ENCODE measurements around the gene HIBADH.

The HIBADH gene

DNA sequence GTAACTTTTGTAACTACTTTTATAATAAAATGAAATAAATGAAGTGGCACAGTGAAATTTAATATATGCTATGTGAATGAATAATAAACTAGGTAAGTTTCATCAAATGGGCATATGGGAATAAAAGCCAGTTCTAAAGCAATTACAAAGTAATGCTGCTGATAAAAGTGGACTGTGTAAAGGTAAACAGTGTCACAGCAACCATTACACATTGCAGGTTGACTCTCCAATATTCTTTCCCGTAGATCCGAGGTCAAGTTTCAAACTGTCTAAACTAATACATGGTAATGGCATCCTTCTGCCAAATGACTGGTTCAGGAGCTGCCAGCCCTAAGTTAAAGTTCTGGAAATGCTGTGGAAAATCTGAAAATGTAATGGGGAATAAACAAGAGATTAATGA lies 6.0 kb downstream of the HIBADH start:
- CTCF ChIA-PET = no interaction called here

DNA sequence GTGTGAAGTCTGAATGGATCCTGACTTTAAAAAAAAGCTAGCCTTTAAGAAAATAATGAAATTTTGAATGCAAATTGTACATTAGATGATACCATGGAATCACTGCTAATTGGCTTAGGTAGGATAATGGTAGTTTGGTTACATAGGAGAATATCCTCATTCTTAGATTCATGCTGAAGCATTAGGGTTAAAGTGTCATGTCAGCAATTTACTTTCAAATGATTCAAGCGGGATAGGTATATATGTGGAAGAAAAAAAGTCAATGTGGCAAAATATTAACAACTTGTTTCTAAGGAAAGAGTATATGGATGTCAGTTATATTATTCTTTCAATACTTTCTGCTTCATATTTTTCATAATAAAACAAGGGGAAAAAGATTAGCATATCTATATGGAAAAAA lies 7.5 kb downstream of the HIBADH start:
- no peak for DNase-seq (ENCODE audit: extremely low spot score)
- TF ChIP-seq, protein P1, sequence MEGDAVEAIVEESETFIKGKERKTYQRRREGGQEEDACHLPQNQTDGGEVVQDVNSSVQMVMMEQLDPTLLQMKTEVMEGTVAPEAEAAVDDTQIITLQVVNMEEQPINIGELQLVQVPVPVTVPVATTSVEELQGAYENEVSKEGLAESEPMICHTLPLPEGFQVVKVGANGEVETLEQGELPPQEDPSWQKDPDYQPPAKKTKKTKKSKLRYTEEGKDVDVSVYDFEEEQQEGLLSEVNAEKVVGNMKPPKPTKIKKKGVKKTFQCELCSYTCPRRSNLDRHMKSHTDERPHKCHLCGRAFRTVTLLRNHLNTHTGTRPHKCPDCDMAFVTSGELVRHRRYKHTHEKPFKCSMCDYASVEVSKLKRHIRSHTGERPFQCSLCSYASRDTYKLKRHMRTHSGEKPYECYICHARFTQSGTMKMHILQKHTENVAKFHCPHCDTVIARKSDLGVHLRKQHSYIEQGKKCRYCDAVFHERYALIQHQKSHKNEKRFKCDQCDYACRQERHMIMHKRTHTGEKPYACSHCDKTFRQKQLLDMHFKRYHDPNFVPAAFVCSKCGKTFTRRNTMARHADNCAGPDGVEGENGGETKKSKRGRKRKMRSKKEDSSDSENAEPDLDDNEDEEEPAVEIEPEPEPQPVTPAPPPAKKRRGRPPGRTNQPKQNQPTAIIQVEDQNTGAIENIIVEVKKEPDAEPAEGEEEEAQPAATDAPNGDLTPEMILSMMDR (IDR thresholded peaks at IDR 0.05; ENCODE audit: control extremely low read depth, extremely low read depth, low read depth, missing control alignments) = no peak
- CTCF ChIA-PET = no interaction called here
- POLR2A ChIA-PET = no interaction called here

More for the DNA sequence above, 6.0 kb downstream of the HIBADH start:
- TF ChIP-seq, protein P1 (IDR thresholded peaks at IDR 0.05; ENCODE audit: control extremely low read depth, extremely low read depth, low read depth, missing control alignments) = no peak
- no peak for DNase-seq (ENCODE audit: extremely low spot score)
- POLR2A ChIA-PET = no interaction called here

DNA sequence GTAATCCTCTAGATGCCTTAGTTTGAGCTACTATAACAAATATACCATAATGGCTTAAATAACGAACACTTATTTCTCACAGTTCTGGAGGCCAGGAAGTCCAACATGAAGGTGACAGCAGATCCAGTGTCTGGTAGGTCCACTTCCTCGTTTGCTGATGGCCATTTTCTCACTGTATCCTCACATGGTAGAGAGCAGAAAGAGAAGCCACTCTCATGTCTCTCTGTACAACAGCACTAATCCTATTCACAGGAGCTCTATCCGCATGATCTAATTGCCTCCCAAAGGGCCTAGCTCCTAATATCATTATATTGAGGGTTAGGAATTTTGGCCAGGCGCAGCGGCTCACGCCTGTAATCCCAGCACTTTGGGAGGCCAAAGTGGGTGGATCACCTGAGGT lies 10.2 kb downstream of the HIBADH start:
- ChIA-PET CTCF (no interaction called here), POLR2A (no interaction called here)

DNA sequence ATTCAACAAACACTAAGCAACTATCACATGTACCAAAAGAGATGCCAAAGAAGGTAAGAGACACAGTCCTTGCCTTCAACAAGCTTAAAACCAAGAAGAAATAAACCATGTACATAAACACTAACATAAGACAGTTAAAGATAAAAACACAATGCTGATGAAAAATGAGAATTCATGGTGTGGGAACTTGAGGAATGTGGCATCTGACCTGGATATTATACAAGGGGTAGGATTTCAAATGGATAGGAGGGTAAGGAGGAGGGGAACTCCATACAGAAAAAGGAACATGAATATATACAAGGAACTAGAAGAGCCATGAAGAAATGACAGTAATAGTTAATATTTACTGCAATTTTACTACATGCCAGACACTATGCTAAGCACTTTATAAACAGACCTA lies 11.0 kb downstream of the HIBADH start:
- POLR2A ChIA-PET = no interaction called here
- CTCF ChIA-PET = no interaction called here
- no peak for DNase-seq (ENCODE audit: extremely low spot score)
- TF ChIP-seq, protein P1 (IDR thresholded peaks at IDR 0.05; ENCODE audit: control extremely low read depth, extremely low read depth, low read depth, missing control alignments) = no peak

More for the DNA sequence above, 10.2 kb downstream of the HIBADH start:
- DNase-seq (ENCODE audit: extremely low spot score) = no peak
- TF ChIP-seq, protein P1 (IDR thresholded peaks at IDR 0.05; ENCODE audit: control extremely low read depth, extremely low read depth, low read depth, missing control alignments) = no peak

DNA sequence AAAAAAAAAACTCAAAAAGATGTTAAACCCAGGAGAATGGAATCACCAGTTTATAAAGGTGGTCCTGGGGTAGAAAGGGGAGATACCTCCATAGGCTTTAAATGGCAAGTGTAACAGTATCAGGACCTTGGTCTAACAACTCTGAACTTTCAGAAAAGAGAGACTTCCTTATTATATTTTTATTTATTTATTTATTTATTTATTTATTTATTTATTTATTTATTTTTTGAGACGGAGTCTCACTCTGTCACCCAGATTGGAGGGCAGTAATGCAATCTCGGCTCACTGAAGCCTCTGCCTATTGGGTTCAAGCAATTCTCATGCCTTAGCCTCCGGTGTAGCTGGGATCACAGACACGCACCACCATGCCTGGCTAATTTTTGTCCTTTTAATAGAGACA lies 12.4 kb downstream of the HIBADH start:
- TF ChIP-seq, protein P1 (IDR thresholded peaks at IDR 0.05; ENCODE audit: control extremely low read depth, extremely low read depth, low read depth, missing control alignments) = no peak
- ChIA-PET POLR2A (no interaction called here), CTCF (interaction anchor here (1.5 kb wide), 1 partner anchor 19 kb away, joined by 3 read pairs; no protein-coding TSS in a partner anchor)
- DNase-seq (ENCODE audit: extremely low spot score) = no peak

DNA sequence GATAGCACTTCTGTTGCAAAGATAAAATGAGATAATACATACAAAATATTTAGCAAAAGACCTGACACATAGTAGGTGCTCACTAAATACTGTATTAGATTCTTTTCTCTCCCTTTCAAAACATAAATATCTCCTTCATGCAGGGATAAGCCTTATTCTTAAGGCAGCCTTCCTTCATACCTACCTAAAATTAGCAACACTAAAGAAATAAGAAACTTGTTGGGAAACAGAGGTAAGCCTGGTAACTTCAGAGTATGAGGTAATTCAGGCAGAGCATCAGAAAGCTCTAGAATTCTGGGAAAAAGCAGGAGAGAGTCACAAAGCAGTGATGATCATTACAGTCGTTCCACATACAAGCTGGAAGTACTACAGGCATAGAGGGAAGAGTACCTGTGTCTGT lies 15.2 kb downstream of the HIBADH start:
- ChIA-PET CTCF (no interaction called here), POLR2A (no interaction called here)
- TF ChIP-seq, protein P1 (IDR thresholded peaks at IDR 0.05; ENCODE audit: control extremely low read depth, extremely low read depth, low read depth, missing control alignments) = no peak
- no peak for DNase-seq (ENCODE audit: extremely low spot score)

DNA sequence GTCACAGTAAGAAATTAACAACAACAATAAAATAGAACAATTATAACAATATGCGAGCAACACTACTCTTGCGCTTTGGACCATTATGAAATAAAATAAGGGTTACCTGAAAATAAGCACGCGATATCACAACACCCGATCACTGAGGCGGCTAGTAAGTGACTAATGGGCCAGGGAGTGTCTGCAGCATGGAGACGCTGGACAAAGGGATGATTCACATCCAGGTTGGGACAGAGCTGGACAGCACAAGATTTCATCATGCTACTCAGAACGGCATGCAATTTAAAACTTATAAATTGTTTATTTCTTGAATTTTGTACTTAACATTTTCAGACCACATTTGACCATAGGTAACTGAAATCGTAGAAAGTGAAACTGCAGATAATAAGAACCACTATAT lies 15.6 kb downstream of the HIBADH start:
- CTCF ChIA-PET = no interaction called here
- POLR2A ChIA-PET = no interaction called here
- DNase-seq (ENCODE audit: extremely low spot score) = no peak
- TF ChIP-seq, protein P1 (IDR thresholded peaks at IDR 0.05; ENCODE audit: control extremely low read depth, extremely low read depth, low read depth, missing control alignments) = no peak

All from GM10248 (cell line).